ENCODE measurements around the gene LRIG1.

The LRIG1 gene

GRCh38 chr3:66342717-66343356 is 158.0 kb downstream of the LRIG1 start:
- DNase-seq = no peak

GRCh38 chr3:66338927-66339326 is 161.9 kb downstream of the LRIG1 start:
- no peak for DNase-seq

GRCh38 chr3:66336333-66336766 is 164.5 kb downstream of the LRIG1 start:
- no peak for DNase-seq

- no peak for DNase-seq
Measured at GRCh38 chr3:66335671-66336070, 165.2 kb downstream of the LRIG1 start.
